T-helper 1 cell treated with Interleukin-12 subunit alpha and Interleukin-12 subunit beta and Interleukin-4 antibody, amounts not matched to agents 30 ng/mL and 1 ng/mL, for 36 hours (primary cell): ENCODE measurements around the gene ABCB1. TPM values are rescaled to one million over a fixed set of nuclear protein-coding genes. Genes with fewer than 3 reads are reported as not detected.

Experiments
- intact Hi-C: fragments of 100-400 bp; cut with micrococcal nuclease; formaldehyde crosslinking; loops from one replicate; pipeline ENCODE4 v1.15.1; 2024
- total RNA-seq: library from RNA; stranded (reverse); gene quantifications from 2 replicates; pipeline ENCODE4 v1.2.3, GENCODE V29; 2022

The ABCB1 gene
- total RNA-seq, 1 donor from 2014 or later = 2.5 TPM

DNA sequence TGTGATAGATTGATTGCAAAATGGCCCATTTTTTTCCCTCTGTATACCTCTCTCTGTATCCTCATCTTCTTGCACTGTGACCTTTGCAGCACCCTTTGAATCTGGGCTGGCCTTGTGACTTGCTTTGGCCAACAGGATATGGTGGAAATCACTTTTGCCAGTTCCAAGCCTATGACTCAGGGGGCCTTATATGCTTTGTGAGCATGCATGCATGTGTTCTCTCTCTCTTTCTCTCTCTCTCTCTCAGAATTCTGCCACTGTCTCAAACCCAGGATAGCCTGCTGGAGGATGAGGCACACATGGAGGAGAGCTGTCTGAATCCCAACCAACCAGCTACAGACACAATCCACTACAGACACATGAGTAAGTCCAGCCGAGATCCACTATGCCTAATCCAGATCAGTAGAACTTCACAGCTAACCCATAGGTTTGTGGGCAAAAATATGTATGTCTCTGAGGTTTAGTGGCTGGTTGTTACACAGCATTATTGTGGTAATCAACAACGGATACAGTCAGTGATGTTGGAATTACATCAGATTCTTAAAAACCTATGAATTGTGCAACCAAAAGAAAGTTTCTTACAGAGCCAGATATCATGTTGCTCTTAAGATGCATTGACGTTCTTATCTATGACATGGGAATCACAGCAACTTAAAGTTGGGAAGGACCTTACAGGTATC lies 83.4 kb downstream of the ABCB1 start:
- intact Hi-C loops = no loop called here

GRCh38 chr7:87513735-87514335 lies 86.8 kb downstream of the ABCB1 start:
- intact Hi-C loops = no loop called here

DNA sequence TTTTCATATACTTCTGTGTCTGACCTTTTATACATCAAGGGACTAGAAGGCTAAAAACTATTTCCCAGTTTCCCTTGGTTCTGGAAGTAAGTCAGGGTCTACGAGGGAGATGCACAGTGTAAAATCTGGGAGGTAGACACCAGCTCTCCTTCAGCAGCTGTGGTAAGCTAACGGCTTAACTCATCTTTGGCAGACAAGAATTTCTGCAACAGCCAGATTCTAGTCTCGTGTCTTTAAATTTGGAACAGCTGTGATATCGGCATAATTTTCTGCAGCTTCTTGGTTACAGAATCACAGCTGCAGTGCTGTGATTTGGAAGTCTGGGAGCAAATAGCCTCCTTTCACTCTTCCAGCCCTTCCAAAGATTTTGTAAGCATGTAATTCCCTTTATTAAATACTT lies 87.8 kb downstream of the ABCB1 start:
- intact Hi-C loops = no loop called here

GRCh38 chr7:87511510-87511909 lies 89.2 kb downstream of the ABCB1 start:
- intact Hi-C loops = no loop called here

GRCh38 chr7:87510411-87510875 lies 90.2 kb downstream of the ABCB1 start:
- intact Hi-C loops = no loop called here

DNA sequence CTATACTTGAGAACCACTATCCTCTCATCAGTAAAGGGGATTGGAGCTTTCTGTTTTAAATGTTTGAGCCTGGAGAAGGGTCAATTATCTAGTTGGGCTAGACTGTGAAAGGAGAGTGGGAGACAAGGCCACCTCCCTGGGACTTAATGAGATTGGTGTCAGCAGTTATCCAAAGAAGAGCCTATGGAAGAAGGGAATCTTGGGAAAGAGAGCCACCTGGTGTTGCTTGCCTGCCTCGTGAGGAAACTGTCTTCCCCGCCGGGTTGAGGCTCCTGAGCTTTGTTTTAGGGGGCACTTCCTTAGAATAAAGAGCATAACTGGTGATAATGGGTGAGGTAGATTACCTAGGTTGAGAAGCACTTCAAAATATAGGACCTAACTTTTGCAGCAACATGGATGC lies 93.2 kb downstream of the ABCB1 start:
- intact Hi-C loops = loop anchor here (2.0 to 5.0 kb wide), 4 partner anchors 93 to 661 kb away; partner anchors contain the start of gene ABCB1

- intact Hi-C loops = loop anchor here (1.0 to 5.0 kb wide), 7 partner anchors 94 to 662 kb away; partner anchors contain the start of genes ABCB1 and RUNDC3B
Measured at GRCh38 chr7:87506246-87507180, 94.2 kb downstream of the ABCB1 start.

GRCh38 chr7:87505557-87506245 lies 95.0 kb downstream of the ABCB1 start:
- intact Hi-C loops = loop anchor here (1.0 to 5.0 kb wide), 7 partner anchors 95 to 663 kb away; partner anchors contain the start of genes ABCB1 and RUNDC3B

DNA sequence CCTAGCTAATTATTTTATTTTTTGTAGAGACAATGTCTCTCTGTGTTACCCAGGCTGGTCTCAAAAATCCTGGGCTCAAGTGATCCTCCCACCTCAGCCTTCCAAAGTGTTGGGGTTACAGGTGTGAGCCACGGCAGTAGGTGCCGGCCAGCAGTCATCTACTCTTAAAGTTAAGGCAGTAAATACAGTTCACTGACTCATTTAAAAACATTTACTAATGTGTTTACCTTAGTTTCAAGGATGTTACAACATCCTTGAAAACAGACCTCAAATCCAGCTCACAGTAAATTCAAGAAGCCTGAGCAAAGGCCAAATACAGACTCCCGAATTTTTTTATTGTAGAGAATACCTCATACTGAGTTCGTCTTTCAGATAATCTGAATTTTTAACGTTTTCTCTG lies 95.6 kb downstream of the ABCB1 start:
- intact Hi-C loops = loop anchor here (5.0 kb wide), 2 partner anchors 292 to 607 kb away; no protein-coding TSS in a partner anchor

DNA sequence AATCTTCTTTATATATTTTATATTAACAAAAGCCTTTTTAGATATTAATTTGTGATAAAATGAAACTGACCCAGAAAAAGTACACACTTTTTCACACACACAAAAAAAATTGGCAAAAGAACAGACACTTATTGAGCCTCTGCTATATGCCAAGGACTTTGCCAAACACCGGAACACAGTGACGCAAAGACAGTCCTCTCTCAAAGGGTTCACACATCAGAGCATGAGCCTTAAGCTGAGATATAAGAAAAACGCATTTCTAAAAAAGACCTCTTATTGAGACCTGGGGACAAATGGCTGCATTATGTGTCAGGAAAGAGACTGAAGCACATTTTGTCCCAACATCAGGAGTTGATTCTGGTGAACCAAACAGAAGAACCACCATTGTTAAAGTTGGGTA lies 101.2 kb downstream of the ABCB1 start:
- intact Hi-C loops = no loop called here

GRCh38 chr7:87498893-87499292 lies 101.8 kb downstream of the ABCB1 start:
- intact Hi-C loops = no loop called here

DNA sequence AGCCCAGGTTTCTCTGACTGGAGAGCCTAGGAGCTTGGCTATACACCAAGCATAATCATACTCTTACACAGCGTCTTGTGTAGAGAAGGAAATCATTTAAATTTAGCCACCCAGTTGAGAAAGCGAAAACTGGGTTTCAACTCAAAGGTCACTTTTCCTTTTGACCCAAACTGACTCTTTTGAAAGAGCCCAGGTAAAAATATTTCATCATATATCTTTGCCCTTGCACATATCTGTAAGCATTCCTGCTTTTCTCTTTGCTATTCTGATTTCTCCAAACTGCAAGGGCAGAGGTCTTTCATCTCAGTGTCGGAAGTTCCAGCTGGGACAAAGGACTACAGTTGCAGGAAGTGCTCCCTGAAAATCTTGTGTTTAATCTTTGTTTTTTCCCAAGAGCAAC lies 103.2 kb downstream of the ABCB1 start:
- intact Hi-C loops = no loop called here

DNA sequence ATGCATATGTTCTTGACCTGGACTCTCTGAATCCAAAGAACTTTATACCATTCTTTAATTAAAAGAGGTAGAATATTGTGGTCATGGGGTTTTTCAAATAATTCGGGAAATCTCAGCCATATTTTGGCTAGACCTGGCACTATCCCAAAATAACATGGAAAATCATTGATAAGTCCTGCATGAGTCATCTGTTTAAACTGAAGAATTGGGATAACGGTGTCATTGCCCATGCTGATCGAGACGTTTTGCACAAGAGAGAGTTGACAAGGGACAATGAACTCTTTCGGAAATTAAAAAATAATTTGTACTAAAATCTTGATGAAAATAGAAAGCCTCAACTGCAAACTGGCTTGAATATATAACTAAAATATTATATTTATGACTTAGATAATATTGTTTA lies 105.3 kb downstream of the ABCB1 start:
- intact Hi-C loops = no loop called here

DNA sequence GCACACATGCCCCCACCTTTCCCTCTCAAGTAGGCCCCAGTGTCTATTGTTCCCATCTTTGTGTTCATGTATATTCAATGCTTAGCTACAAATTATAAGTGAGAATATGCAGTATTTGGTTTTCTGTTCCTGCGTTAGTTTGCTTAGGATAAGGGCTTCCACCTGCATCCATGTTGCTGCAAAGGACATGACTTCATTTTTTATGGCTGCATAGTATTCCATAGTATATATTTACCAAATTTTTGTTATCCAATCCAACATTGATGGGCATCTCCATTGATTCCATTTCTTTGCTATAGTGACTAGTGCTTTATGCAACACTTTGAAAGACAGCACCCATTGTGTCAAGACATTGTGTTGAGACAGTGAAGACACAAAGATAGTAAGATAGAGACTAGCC lies 106.2 kb downstream of the ABCB1 start:
- intact Hi-C loops = no loop called here

DNA sequence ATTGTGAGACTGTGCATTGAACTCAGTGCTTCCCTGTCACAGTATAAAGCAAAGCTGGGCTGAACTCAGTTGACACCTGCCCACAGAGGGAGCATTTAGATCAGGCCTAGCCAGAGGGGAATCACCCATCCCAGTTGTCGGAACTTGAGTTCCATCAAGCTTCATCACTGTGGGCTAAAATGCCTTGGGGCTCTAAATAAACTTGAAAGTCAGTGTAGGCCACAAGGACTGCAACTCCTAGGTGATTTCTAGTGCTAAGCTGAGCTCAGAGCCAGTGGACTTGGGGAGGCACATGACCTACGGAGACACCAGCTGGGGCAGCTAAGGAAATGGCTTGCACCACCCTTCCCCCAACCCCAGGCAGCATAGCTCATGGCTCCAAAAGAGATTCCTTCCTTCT lies 117.6 kb downstream of the ABCB1 start:
- intact Hi-C loops = no loop called here

GRCh38 chr7:87482115-87482514 lies 118.6 kb downstream of the ABCB1 start:
- intact Hi-C loops = no loop called here

- intact Hi-C loops = no loop called here
Measured at GRCh38 chr7:87480386-87480785, 120.3 kb downstream of the ABCB1 start.

- intact Hi-C loops = no loop called here
Measured at GRCh38 chr7:87479951-87480350, 120.7 kb downstream of the ABCB1 start.

GRCh38 chr7:87476179-87476557 lies 124.5 kb downstream of the ABCB1 start:
- intact Hi-C loops = no loop called here

DNA sequence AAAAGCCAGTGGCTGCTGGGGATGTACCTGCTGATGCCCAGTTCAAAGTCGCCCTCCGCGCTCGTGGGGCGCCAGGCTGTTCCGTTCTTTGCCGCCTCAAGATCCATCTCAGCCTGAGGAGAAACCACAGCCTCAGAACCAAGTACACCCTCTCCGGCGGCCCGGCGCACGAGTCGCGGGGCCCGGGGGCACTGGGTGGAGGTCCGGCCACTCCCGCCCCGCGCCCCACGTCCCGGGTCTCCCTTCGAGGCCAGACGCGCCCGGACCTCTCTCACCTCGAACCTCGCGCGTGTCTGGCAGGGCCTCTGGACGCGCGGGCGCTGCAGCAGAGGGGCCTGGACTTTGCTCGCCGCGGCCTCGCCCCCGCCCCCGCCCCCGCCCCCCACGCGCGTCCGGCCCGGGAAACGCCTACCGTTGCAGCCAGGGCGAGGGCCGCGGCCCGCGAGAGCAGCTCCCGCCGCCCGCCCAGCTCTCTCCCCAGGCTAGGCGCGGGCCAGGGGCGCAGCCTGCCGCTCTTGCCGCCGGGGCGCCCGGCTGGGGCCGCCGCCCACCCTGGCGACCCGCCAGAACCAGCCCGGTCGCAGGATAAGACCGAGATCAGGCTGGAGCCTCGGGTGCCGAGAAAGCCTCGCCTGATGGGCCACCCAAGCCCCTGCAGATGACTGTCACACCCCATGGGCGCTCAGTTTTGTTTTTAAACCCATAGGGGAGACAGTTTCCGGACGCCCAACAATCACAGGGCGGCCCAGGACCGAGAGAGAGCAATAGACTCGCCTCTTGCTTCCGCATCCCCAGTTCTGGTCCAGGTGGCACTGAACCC lies 125.1 kb downstream of the ABCB1 start, which contains the start of gene ABCB4:
Gene ABCB4, minus strand, starts transcription at position 322 of the 820 bp plus-strand sequence. Its CDS starts 215 bp downstream, at position 107.
- intact Hi-C loops = no loop called here
